Embryonic facial prominence (tissue), 1 donor: Measurements from ENCODE around the gene C3orf70.

Source experiments
- DNase-seq: peaks from one replicate; pipeline ENCODE4 v3.0.0-alpha.2; 2016; ENCODE audit errors: extremely low spot score

The C3orf70 gene

DNA sequence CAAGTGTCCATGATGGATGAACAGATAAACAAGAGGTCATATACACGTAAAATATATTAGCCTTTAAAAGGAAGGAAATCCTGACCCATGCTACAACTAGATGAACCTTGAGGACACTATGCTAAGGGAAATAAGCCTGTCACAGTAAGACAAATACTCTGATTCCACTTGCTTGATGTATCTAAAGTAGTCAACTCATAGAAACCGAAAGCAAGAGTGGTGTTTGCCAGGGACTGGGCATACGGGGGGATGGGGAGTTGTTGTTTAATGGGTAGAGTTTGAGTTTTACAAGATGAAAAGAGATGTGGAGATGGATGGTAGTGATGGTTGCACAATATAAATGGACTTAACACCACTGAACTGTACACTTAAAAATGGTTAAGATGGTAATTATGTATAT lies 65.4 kb downstream of the C3orf70 start:
- DNase-seq = no peak

DNA sequence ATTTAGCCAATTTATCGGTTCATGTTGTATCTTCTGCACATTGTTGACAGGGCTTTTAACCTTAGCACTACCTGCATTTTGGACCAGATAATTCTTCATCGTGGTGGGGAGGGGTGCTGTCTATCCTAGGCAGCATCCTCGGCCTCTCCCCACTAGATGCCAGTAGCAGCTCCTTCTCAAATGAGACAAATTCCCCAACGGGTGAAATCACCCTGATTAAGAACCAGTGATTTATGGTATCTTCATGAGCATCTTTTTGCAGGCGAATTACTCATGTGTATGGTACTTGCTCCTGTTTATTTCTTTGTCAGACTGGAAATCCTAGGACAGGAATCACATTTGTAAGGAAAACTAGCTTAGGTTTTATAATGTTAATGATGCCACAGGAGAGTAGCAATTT lies 68.0 kb downstream of the C3orf70 start:
- no peak for DNase-seq

DNA sequence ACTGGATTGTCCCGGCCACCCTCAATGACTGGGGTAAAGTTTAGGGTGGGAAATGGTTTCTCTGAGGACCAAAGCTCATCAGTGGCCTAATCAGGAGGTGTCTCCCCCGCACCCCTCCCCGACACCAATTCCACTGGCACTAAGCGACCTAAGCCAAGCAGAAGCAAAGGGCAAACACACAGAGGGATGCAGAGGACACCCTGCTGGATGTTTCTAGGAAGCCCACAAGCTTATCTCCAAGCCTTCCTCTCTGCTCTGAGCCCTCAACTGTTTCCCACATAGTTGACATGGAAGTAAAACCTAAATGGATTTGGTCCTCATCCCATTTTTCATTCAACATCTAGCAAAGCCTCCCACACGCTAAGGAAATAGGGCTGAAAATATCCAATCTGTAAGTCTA lies 68.5 kb downstream of the C3orf70 start:
- DNase-seq = no peak

DNA sequence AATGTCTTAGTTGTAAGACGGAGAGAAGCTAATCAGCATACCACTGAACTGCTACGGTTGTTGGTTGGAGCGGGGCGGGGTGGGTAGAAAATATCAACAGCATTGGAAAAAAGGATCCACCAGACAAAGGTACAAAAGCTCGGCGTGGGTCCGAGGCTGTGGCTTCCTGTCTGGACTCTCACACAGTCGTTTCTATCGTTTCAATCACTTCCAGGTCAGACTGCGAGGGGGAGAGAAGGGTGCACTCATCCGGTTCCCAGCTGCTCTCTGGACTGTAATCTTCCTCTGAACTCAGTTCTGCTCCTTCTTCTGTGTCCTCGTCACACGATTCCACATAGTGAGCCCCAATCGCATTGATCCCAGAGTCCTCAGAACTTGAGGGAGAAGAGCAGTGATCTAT lies 70.0 kb downstream of the C3orf70 start:
- no peak for DNase-seq

DNA sequence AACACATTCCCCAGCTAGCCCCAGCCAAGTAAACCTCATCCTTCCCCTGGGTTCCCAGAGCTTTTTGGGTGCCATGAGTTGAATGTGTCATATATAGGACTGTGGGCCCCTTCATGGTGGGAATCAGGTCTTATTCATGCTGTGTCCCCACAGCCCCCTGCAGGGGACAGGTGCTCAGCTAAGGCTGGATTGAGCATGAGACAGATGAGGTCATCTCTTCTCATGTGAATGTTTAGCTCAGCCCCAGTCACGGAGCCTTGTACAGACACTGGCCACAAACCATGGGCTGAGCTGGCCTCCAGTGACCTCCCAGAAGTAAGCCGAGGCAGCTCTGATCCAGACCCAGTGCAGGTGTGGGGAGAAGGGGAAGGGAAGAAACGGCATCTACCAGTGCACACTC lies 70.7 kb downstream of the C3orf70 start:
- DNase-seq = no peak

DNA sequence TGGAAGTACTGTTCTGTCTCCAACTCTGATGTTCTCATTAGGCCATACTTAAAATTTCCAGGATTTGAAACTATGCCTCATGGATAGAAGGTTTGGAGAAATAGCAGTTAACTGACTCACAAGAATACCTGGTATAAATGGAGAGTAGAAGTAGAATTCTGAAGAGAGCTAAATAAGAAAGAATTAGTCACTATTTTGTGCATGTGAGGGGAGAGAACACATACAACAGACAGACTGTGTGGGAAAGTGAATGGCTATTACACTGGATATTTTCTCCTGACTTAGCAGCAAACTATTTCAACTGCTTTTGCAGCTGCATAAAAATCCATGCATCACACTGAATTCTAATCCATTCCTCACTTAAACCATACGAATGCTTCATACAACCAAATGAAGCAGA lies 71.3 kb downstream of the C3orf70 start:
- no peak for DNase-seq

DNA sequence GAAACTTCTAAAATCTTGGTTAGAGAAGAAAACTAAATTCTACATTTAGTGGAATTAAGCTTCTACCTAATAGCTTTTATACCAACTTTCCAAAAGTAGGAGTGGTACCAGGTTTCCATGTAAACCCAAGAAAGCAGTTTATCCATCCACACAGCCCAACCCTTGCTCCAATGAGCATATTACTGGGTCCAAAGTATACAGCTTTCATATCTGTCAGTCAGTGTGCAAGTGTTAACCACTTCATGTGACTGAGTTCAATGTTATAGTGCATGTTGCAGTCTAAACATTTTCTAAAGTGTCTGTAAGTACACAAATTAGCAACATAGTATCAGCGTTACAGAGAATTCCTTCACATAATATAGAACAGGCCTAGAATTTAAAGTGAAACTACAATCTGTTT lies 73.2 kb downstream of the C3orf70 start:
- no peak for DNase-seq

DNA sequence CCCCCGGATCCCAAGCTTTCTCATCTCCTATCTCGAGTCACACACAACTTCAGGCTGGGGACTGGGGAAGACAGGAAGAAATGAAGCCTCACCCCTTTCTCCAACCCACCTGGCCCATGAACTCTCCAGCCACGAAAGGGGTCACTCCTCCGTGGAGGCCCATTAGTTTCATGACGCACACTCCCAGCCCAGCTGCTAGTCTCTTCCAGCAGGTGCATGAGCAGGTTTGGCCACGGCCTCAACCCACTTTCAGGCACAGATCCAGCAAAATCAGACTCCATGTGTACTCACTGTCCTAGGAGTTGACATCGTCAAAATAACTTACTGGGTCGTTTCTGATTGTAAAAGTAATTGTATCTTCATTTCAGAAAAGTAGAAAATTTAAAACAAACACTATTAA lies 76.6 kb downstream of the C3orf70 start:
- no peak for DNase-seq

DNA sequence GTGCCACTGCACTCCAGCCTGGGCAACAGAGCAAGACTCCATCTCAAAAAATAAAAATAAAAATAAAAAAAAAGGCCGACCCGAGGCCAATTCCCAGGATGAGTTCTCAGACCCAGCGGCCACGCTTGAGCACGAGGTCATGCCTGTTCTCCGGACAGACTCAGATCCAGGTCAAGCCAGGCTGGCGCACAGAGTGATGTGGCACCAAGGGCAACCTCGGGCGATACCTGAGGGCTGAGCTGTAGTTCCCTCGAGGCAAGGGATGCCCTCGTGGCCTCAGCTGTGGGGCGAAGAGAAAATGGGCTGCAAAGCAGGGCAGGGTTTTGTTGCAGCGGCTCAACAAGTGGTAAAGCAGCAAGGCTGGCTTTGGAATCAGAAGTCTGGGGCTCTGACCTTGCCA lies 77.3 kb downstream of the C3orf70 start:
- no peak for DNase-seq

DNA sequence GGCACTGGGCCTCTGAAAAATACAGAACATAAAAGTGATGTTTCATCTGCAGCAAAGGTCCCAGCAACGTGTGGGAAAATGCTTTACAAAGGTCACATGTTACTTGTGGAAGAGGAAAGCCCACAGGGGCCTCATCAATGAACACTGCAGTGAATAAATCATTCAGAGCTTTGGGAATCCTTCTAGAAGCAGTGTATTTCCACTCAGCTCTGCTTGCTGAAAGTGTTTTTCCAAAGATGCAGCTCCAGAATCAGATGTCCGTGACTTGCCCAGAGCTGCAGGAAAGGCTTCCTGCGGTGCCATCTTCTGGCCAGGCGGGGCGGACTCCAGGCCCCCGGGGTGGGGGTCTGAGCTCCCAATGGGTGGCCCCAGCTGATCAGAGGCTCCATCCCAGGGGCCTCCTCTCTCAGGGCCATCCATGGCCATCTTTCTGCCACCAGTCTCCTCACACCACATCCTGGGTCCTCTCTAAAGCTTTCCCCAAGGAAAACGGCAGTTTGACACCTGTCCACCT lies 81.5 kb downstream of the C3orf70 start:
- no peak for DNase-seq

DNA sequence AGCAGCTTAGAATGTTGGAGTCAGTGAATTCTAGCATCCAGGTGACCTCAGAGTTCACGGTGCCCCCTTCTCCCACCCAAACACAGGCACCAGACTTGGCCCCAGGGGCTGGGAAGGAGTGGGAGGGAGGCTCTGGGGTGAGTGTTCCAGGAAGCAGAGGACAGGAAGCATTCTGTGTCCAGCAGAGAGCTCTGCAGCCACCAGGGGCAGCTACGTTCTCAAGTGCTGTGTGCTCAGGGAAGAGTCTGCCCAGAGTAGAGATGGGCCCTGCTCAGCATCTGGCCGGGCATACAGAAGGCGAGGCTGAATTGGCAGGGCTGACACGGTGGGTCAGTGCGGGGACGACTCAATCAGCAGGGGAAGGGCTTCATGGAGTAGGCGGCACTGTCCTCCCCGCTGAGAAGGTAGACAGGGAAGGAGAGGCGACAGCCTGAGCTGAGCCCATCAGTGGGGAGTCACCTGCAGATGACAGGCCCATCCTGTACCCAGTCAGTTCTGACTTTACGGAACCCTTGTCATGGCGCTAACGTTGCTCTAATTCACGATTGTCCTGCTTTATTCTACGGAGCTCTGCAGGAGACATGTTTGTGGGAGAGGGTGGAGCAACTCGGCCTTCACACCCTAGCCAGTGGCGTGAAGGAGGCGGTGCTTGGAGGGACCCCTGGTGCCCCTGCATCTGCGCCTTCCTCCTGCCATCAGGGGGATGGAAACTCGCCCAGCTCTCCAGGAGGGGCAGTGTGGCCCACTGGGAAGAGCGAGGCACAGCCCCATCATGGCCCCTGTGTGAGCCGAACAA lies 82.2 kb downstream of the C3orf70 start:
- DNase-seq = no peak

DNA sequence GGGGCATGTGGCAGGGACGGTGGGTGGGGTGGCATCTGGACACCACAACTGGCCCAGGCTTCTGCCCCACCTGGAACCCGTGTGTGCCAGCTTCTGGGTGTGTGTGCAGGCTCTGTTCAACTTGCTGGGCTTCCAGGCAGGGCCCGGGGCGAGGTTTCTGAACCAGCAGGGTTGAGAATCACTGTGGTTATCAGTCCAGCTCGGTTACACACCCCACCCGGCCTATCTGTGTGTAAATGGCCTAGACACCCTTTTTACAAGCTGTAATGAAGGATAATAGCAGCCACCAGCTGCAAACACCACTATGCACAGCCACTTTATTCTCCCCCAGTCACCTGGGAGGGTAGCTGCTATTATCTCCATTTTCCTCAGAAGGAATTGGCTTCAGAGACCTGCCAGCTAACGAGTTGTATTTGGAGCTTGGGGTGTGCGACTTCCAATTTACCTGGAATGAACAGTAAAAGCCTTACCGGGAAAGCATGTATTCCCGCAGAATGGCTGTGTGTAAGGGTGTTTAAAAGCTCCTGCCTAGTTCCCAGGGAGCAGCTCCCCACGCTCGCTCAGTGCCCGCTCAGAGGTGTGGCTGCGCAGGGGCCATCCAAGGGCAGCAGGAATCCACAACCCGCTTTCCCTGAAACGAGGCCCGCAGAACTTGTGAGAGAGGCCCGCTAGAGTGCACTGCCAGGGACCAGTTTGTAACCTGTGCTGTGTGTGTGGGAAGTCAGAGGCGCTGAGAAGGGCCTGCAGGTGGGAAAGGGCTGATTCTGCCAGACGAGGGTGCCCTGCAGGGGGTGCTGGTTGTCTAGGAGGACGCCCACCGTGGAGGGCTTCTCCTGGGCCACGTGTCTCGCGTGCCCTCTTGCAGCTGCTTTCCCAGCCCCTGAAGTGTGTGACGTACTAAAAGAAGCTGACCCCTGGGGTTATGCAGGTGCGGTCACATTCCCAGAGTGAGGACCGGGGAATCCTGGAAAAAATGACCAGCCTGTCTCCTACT lies 83.5 kb downstream of the C3orf70 start:
- DNase-seq = no peak

DNA sequence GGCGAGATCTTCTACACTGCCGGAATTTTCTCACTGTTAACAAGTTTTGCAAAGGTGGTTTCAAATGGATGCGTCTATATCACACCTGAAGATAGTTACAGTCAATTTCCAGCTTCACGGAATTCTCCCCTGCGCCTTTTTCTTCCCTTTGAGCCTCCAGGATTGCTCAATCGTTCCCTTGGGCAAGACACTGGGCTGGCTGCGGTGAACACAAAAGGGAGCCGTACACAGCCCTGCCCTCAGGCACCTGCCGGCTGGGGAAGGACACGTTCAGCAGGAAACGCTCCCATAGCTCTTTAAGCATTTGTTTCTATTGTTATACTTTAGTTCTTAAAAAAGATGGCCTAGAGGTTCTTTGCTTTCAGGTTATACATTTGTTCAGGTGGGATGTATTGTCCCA lies 85.7 kb downstream of the C3orf70 start:
- no peak for DNase-seq

DNA sequence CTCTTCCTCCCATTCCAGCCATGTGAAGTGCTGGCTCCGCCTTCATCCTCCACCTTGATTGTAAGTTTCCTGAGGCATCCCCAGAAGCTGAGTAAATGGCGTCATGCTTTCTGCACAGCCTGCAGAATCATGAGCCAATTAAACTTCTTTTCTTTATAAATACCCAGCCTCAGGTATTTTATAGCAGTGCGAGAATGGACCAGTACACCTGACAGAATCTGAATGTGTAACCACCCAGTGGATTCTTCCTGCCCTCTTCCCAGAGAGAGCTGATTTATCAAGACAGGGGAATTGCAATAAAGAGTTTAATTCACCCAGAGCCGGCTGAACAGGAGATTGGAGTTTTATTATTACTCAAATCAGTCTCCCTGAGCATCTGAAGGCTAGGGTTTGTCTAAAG lies 86.6 kb downstream of the C3orf70 start:
- DNase-seq = no peak

DNA sequence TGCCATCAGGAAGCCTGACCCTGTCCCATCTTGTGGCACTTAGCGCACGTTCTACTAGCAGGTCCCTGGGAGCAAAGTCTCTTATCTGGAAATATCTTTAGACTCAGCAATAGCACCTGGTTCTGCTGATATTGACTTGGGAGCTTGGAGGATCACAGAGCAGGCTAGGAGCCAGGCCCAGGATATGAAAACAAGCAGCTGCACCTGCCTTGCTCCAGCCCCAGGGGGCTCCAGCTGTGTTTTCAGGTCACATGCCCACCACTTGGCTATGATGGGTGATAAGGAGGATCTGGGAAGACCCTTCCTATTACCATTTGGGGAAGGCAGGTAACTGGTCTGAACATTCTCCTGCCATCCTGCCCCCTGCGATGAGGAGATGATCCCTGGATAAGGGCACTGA lies 87.8 kb downstream of the C3orf70 start:
- no peak for DNase-seq

DNA sequence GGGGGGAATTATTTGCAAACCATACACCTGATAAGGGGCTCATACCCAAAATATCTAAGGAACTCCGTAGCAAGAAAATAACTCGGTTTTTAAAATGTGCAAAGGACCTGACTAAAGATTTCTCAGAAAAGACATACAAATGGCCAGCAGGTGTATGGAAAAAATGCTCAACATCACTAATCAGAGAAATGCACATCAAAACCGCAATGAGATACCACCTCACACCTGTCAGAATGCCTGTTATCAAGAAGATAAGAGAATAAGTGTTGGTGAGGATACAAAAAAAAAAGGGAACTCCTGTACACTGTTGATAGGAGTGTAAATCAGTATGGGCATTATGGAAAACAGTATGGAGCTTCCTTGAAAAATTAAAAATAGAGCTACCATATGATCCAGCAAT lies 89.4 kb downstream of the C3orf70 start:
- no peak for DNase-seq

DNA sequence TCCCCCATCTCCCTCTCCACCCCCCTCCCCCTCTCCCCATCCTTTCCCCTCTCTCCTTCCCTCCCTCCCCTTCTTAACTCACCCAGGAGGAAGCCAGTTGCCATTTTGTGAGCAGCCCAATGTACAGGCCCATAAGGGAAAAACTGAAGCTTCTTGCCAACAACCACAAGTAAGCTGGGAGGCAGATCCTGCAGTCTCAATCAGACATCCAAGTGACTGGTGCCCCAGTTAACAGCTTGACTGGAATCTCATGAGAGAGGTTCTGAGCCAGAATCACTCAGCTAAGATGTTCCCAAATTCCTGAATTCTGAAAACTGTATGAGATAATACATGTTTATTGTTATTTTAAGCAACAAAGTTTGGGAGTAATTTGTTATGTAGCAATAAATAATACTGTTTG lies 90.7 kb downstream of the C3orf70 start:
- no peak for DNase-seq

DNA sequence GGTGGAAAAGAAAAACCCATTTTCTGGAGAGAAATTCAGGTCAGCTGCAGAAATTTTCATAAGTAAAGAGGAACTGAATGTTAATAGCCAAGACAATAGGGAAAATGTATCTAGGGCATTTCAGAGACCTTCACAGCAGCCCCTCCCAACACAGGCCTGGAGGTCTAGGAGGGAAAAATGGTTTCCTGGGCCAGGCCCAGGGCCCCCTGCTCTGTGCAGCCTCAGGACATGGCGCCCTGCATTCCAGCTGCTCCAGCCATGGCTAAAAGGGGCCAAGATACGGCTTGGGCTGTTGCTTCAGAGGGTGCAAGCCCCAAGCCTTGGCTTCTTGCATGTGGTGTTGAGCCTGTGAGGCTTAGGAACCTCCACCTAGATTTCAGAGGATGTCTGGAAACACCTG lies 92.2 kb downstream of the C3orf70 start:
- no peak for DNase-seq

DNA sequence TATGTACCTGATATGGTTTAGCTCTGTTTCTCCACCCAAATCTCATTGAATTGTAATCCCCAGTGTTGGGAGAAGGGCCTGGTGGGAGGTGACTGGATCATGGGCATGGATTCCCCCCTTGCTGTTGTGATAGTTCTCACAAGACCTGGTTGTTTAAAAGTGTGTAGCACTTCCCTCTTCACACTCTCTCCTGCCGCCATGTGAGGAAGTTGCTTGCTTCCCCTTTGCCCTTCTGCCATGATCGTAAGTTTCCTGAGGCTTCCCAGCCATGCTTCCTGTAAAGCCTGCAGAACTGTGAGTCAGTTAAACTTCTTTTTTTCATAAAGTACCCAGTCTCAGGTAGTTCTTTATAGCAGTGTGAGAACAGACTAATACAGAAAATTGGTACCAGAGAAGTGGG lies 93.1 kb downstream of the C3orf70 start:
- no peak for DNase-seq

DNA sequence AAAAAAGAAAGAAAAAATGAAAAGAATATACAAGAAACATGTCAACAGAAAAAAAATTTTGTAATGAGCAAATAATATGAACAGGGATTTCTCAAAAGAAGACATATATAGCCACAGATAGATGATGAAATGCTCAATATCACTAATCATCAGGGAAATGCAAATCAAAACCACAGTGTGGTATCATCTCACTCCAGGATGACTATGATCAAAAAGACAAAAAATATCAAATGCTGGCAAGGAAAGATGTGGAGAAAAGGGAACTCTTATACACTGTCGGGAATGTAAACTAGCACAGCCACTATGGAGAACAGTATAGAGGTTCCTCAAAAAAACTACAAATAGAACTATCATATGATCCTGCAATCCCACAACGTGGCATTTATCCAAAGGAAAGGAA lies 94.1 kb downstream of the C3orf70 start:
- DNase-seq = no peak

DNA sequence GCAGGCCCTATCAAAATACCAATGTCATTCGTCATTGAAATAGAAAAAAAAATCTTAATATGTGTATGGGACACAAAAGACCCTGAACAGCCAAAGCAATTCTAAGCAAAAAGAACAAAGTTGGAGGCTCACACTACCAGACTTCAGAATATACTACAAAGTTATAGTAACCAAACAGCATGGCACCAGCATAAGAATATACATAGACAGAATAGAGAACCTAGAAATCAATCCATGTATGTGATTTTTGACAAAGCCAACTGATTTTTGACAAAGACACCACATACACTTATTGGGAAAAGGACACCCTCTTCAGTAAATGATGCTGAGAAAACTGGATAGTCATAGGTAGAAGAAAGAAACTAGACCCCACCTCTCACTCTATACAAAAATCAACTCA lies 95.0 kb downstream of the C3orf70 start:
- no peak for DNase-seq

DNA sequence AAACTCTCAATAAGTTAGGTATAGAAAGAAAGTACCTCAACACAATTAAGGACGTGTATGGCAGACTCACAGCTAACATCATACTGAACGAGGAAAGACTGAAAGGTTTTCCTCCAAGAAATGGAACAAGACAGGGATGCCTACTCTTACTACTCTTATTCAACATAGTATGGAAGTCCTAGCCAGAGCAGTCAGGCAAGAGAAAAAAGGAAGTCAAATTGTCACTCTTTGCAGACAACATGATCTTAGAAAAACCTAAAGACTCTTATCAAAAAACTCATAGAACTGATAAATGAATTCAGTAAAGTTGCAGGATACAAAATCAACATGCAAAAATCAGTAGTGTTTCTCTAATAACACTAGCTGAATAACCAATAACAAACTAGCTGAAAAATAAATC lies 96.0 kb downstream of the C3orf70 start:
- DNase-seq = no peak

DNA sequence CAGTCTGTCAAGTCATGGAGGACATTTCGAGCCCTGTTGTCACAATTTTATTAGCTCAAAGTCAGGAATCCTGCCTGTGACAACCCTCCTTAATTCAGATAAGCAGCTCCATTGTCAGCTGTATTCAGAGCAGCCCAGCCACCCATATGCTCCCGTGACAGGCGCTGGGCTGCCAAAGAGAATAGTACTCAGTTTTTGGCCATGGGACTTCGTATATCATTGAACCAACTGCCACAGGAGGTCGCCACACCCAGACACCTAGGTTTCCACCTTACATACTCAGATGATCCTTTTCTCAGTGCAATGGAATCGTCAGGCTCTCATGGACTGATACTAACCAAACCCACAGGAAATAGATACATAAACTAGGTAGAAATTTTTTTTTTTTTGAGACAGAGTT lies 100.2 kb downstream of the C3orf70 start:
- no peak for DNase-seq
